Measurements from ENCODE around the gene KCNH5.

KCNH5 gene

DNA sequence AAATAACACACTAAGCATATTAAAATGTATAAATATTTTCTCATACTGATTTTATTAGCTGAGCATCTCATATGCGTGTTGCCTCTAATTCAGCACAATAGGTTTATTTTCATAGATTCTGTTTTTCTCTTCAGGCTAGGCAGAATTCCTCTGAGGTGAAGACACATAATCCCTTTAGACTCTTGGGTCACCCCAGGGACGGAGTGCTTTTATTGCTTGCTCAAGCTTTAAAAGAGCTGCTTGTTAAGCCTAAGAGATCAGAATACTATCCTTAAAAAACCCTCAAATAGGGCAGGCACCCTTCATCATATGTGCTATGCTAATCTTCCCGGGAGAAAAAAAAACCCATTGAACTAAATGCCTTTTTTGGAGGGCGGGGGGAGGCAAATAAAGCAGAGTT, 390.1 kb downstream of the KCNH5 start:
- no peak for TF ChIP-seq CTCF (IDR thresholded peaks at IDR 0.05)

- TF ChIP-seq CTCF (IDR thresholded peaks at IDR 0.05): no peak
Measured at GRCh38 chr14:62654641-62655040, 390.6 kb downstream of the KCNH5 start.
